ENCODE results near the gene CIT.

GRCh38 chr12:119838826-119839600 is 38.1 kb downstream of the CIT start:
- no peak for TF ChIP-seq CTCF (conservative IDR thresholded peaks at IDR 0.05; ENCODE audit: low read length)
- TF ChIP-seq EZH2phosphoT487 (IDR thresholded peaks at IDR 0.05; ENCODE audit: borderline replicate concordance): no peak
